ENCODE results near the gene ZNF646. TPM values are rescaled to one million over a fixed set of nuclear protein-coding genes. Genes with fewer than 3 reads are reported as not detected.
A peak's percentile ranks its signal among the peaks of the same experiment; 100 is the strongest.

Gene ZNF646
- total and polyA plus RNA-seq, 12 donors, result 3.1 to 17.8 (median 13.6) TPM

GRCh38 chr16:31031276-31031675, 42.9 kb upstream of the ZNF646 start:
- Histone ChIP-seq H3K27me3 (no peaks in the 10 kb centered on the region), H3K4me1 (replicated peaks in 1 of 2) (peaks cover 5 to 8% of the 10 kb centered on the region in 2 donors), H3K36me3 (replicated peaks in 1 of 2) (peaks cover 0 to 16% of the 10 kb centered on the region in 2 donors), H3K9me3 (replicated peaks in 1 of 3) (no peaks in the 10 kb centered on the region), H3K27ac (peak overlapping the region in 1 of 5 donors; percentile 98), H3K4me3 (no peak overlapping the region)
- no peak for DNase-seq
- 76 to 94% (median 93%) methylated on average over 4 of the region's 4 CpGs for WGBS, 4 donors
- intact Hi-C loops (cut with DNase I), result no loop called here
- no peak for TF ChIP-seq CTCF (IDR thresholded peaks at IDR 0.05)
- TF ChIP-seq POLR2A (IDR thresholded peaks at IDR 0.05), result no peak

GRCh38 chr16:31032736-31033708, 41.2 kb upstream of the ZNF646 start, which contains the start of gene STX4:
Gene STX4, plus strand, starts transcription at chr16:31033558. Its CDS starts 248 bp downstream, at chr16:31033806.
- peaks cover 5 to 8% of the 10 kb centered on the region in 2 donors for H3K4me1 ChIP-seq (replicated peaks in 1 of 2)
- peak; percentile 97 to 99 (median 98) for DNase-seq
- H3K9me3 ChIP-seq (replicated peaks in 1 of 3), result no peaks in the 10 kb centered on the region
- H3K36me3 ChIP-seq (replicated peaks in 1 of 2), result peaks cover 0 to 25% of the 10 kb centered on the region in 2 donors
- peak within 1 kb of the TSS; percentile 79 to 98 (median 92) for H3K27ac ChIP-seq
- TF ChIP-seq CTCF (IDR thresholded peaks at IDR 0.05), result peak in 2 of 6 experiments; percentile 18 to 21
- peak; percentile 46 to 53 for TF ChIP-seq POLR2A (IDR thresholded peaks at IDR 0.05)
- intact Hi-C loops (cut with DNase I), result no loop called here
- H3K27me3 ChIP-seq, result no peaks in the 10 kb centered on the region
- 1 to 2% (median 1%) methylated on average over 27 to 75 of the region's 75 CpGs for WGBS, 4 donors
- peak within 1 kb of the TSS; percentile 37 to 73 (median 70) for H3K4me3 ChIP-seq

- Histone ChIP-seq H3K4me1 (replicated peaks in 1 of 2) (peaks cover 5 to 8% of the 10 kb centered on the region in 2 donors), H3K27me3 (no peaks in the 10 kb centered on the region), H3K27ac (peak overlapping the region; percentile 77 to 98 (median 80)), H3K36me3 (replicated peaks in 1 of 2) (peaks cover 0 to 34% of the 10 kb centered on the region in 2 donors), H3K4me3 (peak overlapping the region; percentile 37 to 73 (median 70)), H3K9me3 (replicated peaks in 1 of 3) (no peaks in the 10 kb centered on the region)
- intact Hi-C loops (cut with DNase I), result no loop called here
- peak in 1 of 6 experiments; percentile 1 for TF ChIP-seq CTCF (IDR thresholded peaks at IDR 0.05)
- TF ChIP-seq POLR2A (IDR thresholded peaks at IDR 0.05), result peak in 1 of 2 donors; percentile 66
- peak; percentile 89 to 96 (median 94) for DNase-seq
- 0 to 2% (median 1%) methylated on average over 27 to 47 of the region's 47 CpGs for WGBS, 4 donors
These were observed 40.3 kb upstream of the ZNF646 start for GRCh38 chr16:31033709-31034492.

- WGBS, 4 donors, result 41 to 82% (median 59%) methylated on average over 2 of the region's 2 CpGs
- Histone ChIP-seq H3K27me3 (no peaks in the 10 kb centered on the region), H3K4me1 (replicated peaks in 1 of 2) (peaks cover 5 to 8% of the 10 kb centered on the region in 2 donors), H3K36me3 (replicated peaks in 1 of 2) (peaks cover 0 to 52% of the 10 kb centered on the region in 2 donors), H3K9me3 (replicated peaks in 1 of 3) (no peaks in the 10 kb centered on the region), H3K4me3 (no peak overlapping the region), H3K27ac (no peak overlapping the region)
- intact Hi-C loops (cut with DNase I), result no loop called here
- TF ChIP-seq CTCF (IDR thresholded peaks at IDR 0.05) (no peak), POLR2A (IDR thresholded peaks at IDR 0.05) (no peak)
- DNase-seq, result no peak
These were observed 37.5 kb upstream of the ZNF646 start for GRCh38 chr16:31036691-31037090.
